ENCODE results near the gene CMSS1. TPM values are rescaled to one million over a fixed set of nuclear protein-coding genes. Genes with fewer than 3 reads are reported as not detected.

Gene CMSS1
- total RNA-seq, 1 experiment from 2014 or later = 70.6 TPM

DNA sequence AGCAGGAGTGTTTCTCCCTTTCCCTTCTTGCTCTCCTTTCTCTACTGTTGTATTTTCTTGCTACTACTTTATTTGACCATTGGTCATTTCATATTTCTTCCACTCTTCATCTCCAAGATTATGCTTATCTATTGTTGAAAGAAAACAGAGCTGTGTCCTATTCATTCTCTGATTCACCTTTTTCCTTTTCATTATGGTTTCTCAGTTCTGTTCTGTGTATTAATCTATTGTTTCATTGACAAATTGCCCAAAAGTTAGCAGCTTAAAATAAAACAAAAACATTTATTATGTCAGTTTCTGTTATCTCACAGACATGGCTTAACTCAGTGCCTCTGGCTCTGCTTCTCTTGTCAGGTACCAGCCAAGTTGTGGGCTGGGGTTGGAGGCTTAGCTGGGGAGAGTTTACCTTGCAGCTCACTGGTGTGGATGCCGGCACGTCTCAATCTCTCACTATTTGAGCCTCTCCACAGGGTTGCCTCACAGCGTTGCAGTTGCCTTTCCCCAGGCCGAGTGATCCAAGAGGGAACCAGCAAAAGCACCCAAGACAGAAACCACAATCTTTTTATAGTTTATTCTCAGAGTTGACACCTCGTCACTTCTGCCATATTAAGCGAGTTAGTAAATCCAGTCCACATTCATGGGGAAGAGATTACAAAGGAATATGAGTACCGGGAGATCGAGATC lies 333.5 kb downstream of the CMSS1 start:
- POLR2A ChIA-PET = interaction anchor here (1.3 kb wide), 1 partner anchor 15 kb away, joined by 4 read pairs; no protein-coding TSS in a partner anchor
- Mint-ChIP-seq H3K27me3 (ENCODE audit: low read depth) (no peaks in the 10 kb centered on the region), H3K36me3 (peaks cover 10% of the 10 kb centered on the region), H3K4me1 (peaks cover 4% of the 10 kb centered on the region), H3K4me3 (no peak overlapping the region), H3K27ac (no peak overlapping the region), H3K9me3 (peaks cover 10% of the 10 kb centered on the region)
- no peak for TF ChIP-seq ZBTB21 (CRISPR knock-in tag; IDR thresholded peaks at IDR 0.05; ENCODE audit: borderline replicate concordance)
- TF ChIP-seq, protein P1, sequence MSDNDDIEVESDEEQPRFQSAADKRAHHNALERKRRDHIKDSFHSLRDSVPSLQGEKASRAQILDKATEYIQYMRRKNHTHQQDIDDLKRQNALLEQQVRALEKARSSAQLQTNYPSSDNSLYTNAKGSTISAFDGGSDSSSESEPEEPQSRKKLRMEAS (CRISPR knock-in tag; IDR thresholded peaks at IDR 0.05) = no peak
- TF ChIP-seq, protein P2, sequence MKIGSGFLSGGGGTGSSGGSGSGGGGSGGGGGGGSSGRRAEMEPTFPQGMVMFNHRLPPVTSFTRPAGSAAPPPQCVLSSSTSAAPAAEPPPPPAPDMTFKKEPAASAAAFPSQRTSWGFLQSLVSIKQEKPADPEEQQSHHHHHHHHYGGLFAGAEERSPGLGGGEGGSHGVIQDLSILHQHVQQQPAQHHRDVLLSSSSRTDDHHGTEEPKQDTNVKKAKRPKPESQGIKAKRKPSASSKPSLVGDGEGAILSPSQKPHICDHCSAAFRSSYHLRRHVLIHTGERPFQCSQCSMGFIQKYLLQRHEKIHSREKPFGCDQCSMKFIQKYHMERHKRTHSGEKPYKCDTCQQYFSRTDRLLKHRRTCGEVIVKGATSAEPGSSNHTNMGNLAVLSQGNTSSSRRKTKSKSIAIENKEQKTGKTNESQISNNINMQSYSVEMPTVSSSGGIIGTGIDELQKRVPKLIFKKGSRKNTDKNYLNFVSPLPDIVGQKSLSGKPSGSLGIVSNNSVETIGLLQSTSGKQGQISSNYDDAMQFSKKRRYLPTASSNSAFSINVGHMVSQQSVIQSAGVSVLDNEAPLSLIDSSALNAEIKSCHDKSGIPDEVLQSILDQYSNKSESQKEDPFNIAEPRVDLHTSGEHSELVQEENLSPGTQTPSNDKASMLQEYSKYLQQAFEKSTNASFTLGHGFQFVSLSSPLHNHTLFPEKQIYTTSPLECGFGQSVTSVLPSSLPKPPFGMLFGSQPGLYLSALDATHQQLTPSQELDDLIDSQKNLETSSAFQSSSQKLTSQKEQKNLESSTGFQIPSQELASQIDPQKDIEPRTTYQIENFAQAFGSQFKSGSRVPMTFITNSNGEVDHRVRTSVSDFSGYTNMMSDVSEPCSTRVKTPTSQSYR (CRISPR knock-in tag; IDR thresholded peaks at IDR 0.05) = no peak
- TF ChIP-seq ZNF219 (CRISPR knock-in tag; IDR thresholded peaks at IDR 0.05; ENCODE audit: borderline replicate concordance) = no peak
- no peak for TF ChIP-seq RELA (CRISPR knock-in tag; IDR thresholded peaks at IDR 0.05; ENCODE audit: borderline replicate concordance)
- TF ChIP-seq, protein P3, sequence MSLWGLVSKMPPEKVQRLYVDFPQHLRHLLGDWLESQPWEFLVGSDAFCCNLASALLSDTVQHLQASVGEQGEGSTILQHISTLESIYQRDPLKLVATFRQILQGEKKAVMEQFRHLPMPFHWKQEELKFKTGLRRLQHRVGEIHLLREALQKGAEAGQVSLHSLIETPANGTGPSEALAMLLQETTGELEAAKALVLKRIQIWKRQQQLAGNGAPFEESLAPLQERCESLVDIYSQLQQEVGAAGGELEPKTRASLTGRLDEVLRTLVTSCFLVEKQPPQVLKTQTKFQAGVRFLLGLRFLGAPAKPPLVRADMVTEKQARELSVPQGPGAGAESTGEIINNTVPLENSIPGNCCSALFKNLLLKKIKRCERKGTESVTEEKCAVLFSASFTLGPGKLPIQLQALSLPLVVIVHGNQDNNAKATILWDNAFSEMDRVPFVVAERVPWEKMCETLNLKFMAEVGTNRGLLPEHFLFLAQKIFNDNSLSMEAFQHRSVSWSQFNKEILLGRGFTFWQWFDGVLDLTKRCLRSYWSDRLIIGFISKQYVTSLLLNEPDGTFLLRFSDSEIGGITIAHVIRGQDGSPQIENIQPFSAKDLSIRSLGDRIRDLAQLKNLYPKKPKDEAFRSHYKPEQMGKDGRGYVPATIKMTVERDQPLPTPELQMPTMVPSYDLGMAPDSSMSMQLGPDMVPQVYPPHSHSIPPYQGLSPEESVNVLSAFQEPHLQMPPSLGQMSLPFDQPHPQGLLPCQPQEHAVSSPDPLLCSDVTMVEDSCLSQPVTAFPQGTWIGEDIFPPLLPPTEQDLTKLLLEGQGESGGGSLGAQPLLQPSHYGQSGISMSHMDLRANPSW (CRISPR knock-in tag; conservative IDR thresholded peaks at IDR 0.05; ENCODE audit: low read depth) = no peak
- TF ChIP-seq TCF7 (CRISPR knock-in tag; IDR thresholded peaks at IDR 0.05; ENCODE audit: low read depth) = no peak
- TF ChIP-seq, protein P4, sequence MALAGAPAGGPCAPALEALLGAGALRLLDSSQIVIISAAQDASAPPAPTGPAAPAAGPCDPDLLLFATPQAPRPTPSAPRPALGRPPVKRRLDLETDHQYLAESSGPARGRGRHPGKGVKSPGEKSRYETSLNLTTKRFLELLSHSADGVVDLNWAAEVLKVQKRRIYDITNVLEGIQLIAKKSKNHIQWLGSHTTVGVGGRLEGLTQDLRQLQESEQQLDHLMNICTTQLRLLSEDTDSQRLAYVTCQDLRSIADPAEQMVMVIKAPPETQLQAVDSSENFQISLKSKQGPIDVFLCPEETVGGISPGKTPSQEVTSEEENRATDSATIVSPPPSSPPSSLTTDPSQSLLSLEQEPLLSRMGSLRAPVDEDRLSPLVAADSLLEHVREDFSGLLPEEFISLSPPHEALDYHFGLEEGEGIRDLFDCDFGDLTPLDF (CRISPR knock-in tag; IDR thresholded peaks at IDR 0.05) = no peak
- no peak for TF ChIP-seq FOXK1 (CRISPR knock-in tag; IDR thresholded peaks at IDR 0.05)
- TF ChIP-seq, protein P5, sequence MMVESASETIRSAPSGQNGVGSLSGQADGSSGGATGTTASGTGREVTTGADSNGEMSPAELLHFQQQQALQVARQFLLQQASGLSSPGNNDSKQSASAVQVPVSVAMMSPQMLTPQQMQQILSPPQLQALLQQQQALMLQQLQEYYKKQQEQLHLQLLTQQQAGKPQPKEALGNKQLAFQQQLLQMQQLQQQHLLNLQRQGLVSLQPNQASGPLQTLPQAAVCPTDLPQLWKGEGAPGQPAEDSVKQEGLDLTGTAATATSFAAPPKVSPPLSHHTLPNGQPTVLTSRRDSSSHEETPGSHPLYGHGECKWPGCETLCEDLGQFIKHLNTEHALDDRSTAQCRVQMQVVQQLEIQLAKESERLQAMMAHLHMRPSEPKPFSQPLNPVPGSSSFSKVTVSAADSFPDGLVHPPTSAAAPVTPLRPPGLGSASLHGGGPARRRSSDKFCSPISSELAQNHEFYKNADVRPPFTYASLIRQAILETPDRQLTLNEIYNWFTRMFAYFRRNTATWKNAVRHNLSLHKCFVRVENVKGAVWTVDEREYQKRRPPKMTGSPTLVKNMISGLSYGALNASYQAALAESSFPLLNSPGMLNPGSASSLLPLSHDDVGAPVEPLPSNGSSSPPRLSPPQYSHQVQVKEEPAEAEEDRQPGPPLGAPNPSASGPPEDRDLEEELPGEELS (CRISPR knock-in tag; IDR thresholded peaks at IDR 0.05) = no peak
- TF ChIP-seq ZNF138 (CRISPR knock-in tag; conservative IDR thresholded peaks at IDR 0.05) = no peak
- TF ChIP-seq, protein P6, sequence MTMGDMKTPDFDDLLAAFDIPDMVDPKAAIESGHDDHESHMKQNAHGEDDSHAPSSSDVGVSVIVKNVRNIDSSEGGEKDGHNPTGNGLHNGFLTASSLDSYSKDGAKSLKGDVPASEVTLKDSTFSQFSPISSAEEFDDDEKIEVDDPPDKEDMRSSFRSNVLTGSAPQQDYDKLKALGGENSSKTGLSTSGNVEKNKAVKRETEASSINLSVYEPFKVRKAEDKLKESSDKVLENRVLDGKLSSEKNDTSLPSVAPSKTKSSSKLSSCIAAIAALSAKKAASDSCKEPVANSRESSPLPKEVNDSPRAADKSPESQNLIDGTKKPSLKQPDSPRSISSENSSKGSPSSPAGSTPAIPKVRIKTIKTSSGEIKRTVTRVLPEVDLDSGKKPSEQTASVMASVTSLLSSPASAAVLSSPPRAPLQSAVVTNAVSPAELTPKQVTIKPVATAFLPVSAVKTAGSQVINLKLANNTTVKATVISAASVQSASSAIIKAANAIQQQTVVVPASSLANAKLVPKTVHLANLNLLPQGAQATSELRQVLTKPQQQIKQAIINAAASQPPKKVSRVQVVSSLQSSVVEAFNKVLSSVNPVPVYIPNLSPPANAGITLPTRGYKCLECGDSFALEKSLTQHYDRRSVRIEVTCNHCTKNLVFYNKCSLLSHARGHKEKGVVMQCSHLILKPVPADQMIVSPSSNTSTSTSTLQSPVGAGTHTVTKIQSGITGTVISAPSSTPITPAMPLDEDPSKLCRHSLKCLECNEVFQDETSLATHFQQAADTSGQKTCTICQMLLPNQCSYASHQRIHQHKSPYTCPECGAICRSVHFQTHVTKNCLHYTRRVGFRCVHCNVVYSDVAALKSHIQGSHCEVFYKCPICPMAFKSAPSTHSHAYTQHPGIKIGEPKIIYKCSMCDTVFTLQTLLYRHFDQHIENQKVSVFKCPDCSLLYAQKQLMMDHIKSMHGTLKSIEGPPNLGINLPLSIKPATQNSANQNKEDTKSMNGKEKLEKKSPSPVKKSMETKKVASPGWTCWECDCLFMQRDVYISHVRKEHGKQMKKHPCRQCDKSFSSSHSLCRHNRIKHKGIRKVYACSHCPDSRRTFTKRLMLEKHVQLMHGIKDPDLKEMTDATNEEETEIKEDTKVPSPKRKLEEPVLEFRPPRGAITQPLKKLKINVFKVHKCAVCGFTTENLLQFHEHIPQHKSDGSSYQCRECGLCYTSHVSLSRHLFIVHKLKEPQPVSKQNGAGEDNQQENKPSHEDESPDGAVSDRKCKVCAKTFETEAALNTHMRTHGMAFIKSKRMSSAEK (CRISPR knock-in tag; IDR thresholded peaks at IDR 0.05; ENCODE audit: borderline replicate concordance) = no peak
- no peak for TF ChIP-seq TP53 (CRISPR knock-in tag; IDR thresholded peaks at IDR 0.05)
- DNase-seq (ENCODE audit: low spot score) (no peak), ATAC-seq (no peak)
- CTCF ChIA-PET = no interaction called here
